Ishikawa (cell line): ENCODE results near the gene POP4.

Experiments used
- CEBPB ChIP-seq: IDR thresholded peaks from 2 replicates; pipeline ENCODE4 v1.6.1; 2012
- CREB1 ChIP-seq: IDR thresholded peaks from 2 replicates; pipeline ENCODE4 v1.6.1; 2012; ENCODE audit warnings: low read depth
- EGR1 ChIP-seq: IDR thresholded peaks from 2 replicates; pipeline ENCODE4 v1.6.1; 2012
- EP300 ChIP-seq: IDR thresholded peaks from 2 replicates; pipeline ENCODE4 v1.6.1; 2012; ENCODE audit warnings: borderline replicate concordance
- FOXM1 ChIP-seq: IDR thresholded peaks from 2 replicates; pipeline ENCODE4 v1.6.1; 2012; ENCODE audit warnings: low read depth, borderline replicate concordance
- MAX ChIP-seq: IDR thresholded peaks from 2 replicates; pipeline ENCODE4 v1.6.1; 2012
- NFIC ChIP-seq: IDR thresholded peaks from 2 replicates; pipeline ENCODE4 v1.6.1; 2012
- TAF1 ChIP-seq: IDR thresholded peaks from 2 replicates; pipeline ENCODE4 v1.6.1; 2012; ENCODE audit warnings: low read depth, mild to moderate bottlenecking
- TEAD4 ChIP-seq: IDR thresholded peaks from 2 replicates; pipeline ENCODE4 v1.6.1; 2012
- USF1 ChIP-seq: IDR thresholded peaks from 2 replicates; pipeline ENCODE4 v1.6.1; 2012
- YY1 ChIP-seq: IDR thresholded peaks from 2 replicates; pipeline ENCODE4 v1.6.1; 2012; ENCODE audit warnings: low read depth
- TF ChIP-seq, protein P1 (sequence below): IDR thresholded peaks from 2 replicates; pipeline ENCODE4 v1.6.1; 2012; ENCODE audit warnings: low read depth, mild to moderate bottlenecking

- TF ChIP-seq CREB1 (no peak), YY1 (no peak), MAX (no peak), FOXM1 (no peak), CEBPB (no peak), TEAD4 (no peak), TAF1 (no peak), EP300 (no peak), NFIC (no peak), USF1 (no peak), EGR1 (no peak)
- TF ChIP-seq, protein P1, sequence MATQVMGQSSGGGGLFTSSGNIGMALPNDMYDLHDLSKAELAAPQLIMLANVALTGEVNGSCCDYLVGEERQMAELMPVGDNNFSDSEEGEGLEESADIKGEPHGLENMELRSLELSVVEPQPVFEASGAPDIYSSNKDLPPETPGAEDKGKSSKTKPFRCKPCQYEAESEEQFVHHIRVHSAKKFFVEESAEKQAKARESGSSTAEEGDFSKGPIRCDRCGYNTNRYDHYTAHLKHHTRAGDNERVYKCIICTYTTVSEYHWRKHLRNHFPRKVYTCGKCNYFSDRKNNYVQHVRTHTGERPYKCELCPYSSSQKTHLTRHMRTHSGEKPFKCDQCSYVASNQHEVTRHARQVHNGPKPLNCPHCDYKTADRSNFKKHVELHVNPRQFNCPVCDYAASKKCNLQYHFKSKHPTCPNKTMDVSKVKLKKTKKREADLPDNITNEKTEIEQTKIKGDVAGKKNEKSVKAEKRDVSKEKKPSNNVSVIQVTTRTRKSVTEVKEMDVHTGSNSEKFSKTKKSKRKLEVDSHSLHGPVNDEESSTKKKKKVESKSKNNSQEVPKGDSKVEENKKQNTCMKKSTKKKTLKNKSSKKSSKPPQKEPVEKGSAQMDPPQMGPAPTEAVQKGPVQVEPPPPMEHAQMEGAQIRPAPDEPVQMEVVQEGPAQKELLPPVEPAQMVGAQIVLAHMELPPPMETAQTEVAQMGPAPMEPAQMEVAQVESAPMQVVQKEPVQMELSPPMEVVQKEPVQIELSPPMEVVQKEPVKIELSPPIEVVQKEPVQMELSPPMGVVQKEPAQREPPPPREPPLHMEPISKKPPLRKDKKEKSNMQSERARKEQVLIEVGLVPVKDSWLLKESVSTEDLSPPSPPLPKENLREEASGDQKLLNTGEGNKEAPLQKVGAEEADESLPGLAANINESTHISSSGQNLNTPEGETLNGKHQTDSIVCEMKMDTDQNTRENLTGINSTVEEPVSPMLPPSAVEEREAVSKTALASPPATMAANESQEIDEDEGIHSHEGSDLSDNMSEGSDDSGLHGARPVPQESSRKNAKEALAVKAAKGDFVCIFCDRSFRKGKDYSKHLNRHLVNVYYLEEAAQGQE = no peak
These were observed 43.5 kb upstream of the POP4 start for GRCh38 chr19:29562299-29563297.
